Astrocyte (in vitro differentiated cells and primary cell): ENCODE results near the gene FAM120B. TPM values are rescaled to one million over a fixed set of nuclear protein-coding genes. Genes with fewer than 3 reads are reported as not detected.
"Not testable (repeated sequence)": the region's sequence is repeated elsewhere in the genome, so short reads cannot be mapped to it uniquely, and the experiment has no call there.

ENCODE experiments used
- DNase-seq: peaks from one replicate; pipeline ENCODE4 v3.0.0-alpha.2; 2010; ENCODE audit warnings: low read depth
- FAIRE-seq: peaks from 2 replicates; lab custom pipeline; 2011; peaks lifted over from hg19 to GRCh38; lab: Jason Lieb, UNC
- H2AFZ ChIP-seq: 2 replicates; pipeline ENCODE4 v1.6.0; 2012; ENCODE audit warnings: low read depth, low read length, inconsistent platforms
- H3K27ac ChIP-seq: 2 replicates; pipeline ENCODE4 v1.5.1; 2011; ENCODE audit warnings: low read depth, low read length, inconsistent platforms
- H3K27me3 ChIP-seq: 2 replicates; pipeline ENCODE4 v1.6.0; 2011; ENCODE audit warnings: low read length, inconsistent platforms; ENCODE audit not compliant: insufficient read depth
- H3K36me3 ChIP-seq: 2 replicates; pipeline ENCODE4 v1.5.1; 2011; ENCODE audit warnings: low read length, inconsistent platforms; ENCODE audit not compliant: insufficient read depth
- H3K4me1 ChIP-seq: 2 replicates; pipeline ENCODE4 v1.5.1; 2011; ENCODE audit warnings: low read length, inconsistent platforms; ENCODE audit not compliant: insufficient read depth
- H3K4me2 ChIP-seq: 2 replicates; pipeline ENCODE4 v1.6.0; 2012; ENCODE audit warnings: low read length, inconsistent platforms
- H3K4me3 ChIP-seq: 2 replicates; pipeline ENCODE4 v1.5.1; 2011; ENCODE audit warnings: low read depth, mild to moderate bottlenecking, low read length, inconsistent platforms; ENCODE audit not compliant: insufficient read depth
- H3K79me2 ChIP-seq: 2 replicates; pipeline ENCODE4 v1.6.0; 2012; ENCODE audit warnings: mild to moderate bottlenecking, low read length, inconsistent platforms; ENCODE audit not compliant: insufficient read depth
- H3K9ac ChIP-seq: 2 replicates; pipeline ENCODE4 v1.6.0; 2012; ENCODE audit warnings: mild to moderate bottlenecking, low read length, inconsistent platforms
- H3K9me3 ChIP-seq: 2 replicates; pipeline ENCODE4 v1.5.1; 2012; ENCODE audit warnings: low read depth, mild to moderate bottlenecking, low read length, inconsistent platforms; ENCODE audit not compliant: insufficient read depth
- H4K20me1 ChIP-seq: 2 replicates; pipeline ENCODE4 v1.6.0; 2012; ENCODE audit warnings: low read length, inconsistent platforms; ENCODE audit not compliant: insufficient read depth
- H3K27ac Mint-ChIP-seq: one replicate; pipeline ENCODE4 v1.8.0; 2021; ENCODE audit warnings: mild to moderate bottlenecking, mixed read lengths; ENCODE audit not compliant: unreplicated experiment
- H3K27me3 Mint-ChIP-seq: one replicate; pipeline ENCODE4 v1.8.0; 2021; ENCODE audit warnings: low read depth, mixed read lengths; ENCODE audit not compliant: unreplicated experiment
- H3K36me3 Mint-ChIP-seq: one replicate; pipeline ENCODE4 v1.8.0; 2021; ENCODE audit warnings: low read depth, mixed read lengths; ENCODE audit not compliant: unreplicated experiment
- H3K4me1 Mint-ChIP-seq: one replicate; pipeline ENCODE4 v1.8.0; 2021; ENCODE audit warnings: low read depth, mixed read lengths; ENCODE audit not compliant: unreplicated experiment
- H3K4me3 Mint-ChIP-seq: one replicate; pipeline ENCODE4 v1.8.0; 2021; ENCODE audit warnings: mild to moderate bottlenecking, moderate library complexity, mixed read lengths; ENCODE audit not compliant: unreplicated experiment
- H3K9me3 Mint-ChIP-seq: one replicate; pipeline ENCODE4 v1.8.0; 2021; ENCODE audit warnings: mild to moderate bottlenecking, mixed read lengths; ENCODE audit not compliant: unreplicated experiment
- CTCF ChIP-seq: IDR thresholded peaks from 2 replicates; pipeline ENCODE4 v1.5.1; 2011; ENCODE audit warnings: low read depth, mild to moderate bottlenecking, inconsistent platforms, low read length, moderate library complexity; ENCODE audit not compliant: insufficient read depth
- EZH2 ChIP-seq: IDR thresholded peaks from 2 replicates; pipeline ENCODE4 v1.6.1; 2012; ENCODE audit warnings: mild to moderate bottlenecking, low read length, inconsistent platforms; ENCODE audit not compliant: insufficient read depth
- total RNA-seq: library from RNA; stranded (reverse); gene quantifications from 2 replicates; pipeline ENCODE4 v1.2.1, GENCODE V29; 2021

FAM120B gene
- total RNA-seq, 1 donor from 2014 or later, result 29.8 TPM

- Histone ChIP-seq H3K4me1 (no peaks in the 10 kb centered on the region), H4K20me1 (no peaks in the 10 kb centered on the region), H3K9ac (no peak overlapping the region), H3K79me2 (no peaks in the 10 kb centered on the region), H2AFZ (no peak overlapping the region), H3K4me3 (no peak overlapping the region), H3K27me3 (no peaks in the 10 kb centered on the region), H3K27ac (no peak overlapping the region), H3K9me3 (no peaks in the 10 kb centered on the region), H3K4me2 (no peak overlapping the region), H3K36me3 (no peaks in the 10 kb centered on the region)
- H3K27ac Mint-ChIP-seq, result no peak overlapping the region
- no peaks in the 10 kb centered on the region for H3K36me3 Mint-ChIP-seq
- no peak overlapping the region for H3K4me3 Mint-ChIP-seq
- FAIRE-seq (no peak), DNase-seq (no peak)
- peaks cover 29% of the 10 kb centered on the region for H3K27me3 Mint-ChIP-seq
- H3K4me1 Mint-ChIP-seq, result peaks cover 2% of the 10 kb centered on the region
- TF ChIP-seq CTCF (no peak), EZH2 (no peak)
- no peaks in the 10 kb centered on the region for H3K9me3 Mint-ChIP-seq
Measured at GRCh38 chr6:170263410-170263809, 43.1 kb upstream of the FAM120B start.

GRCh38 chr6:170264086-170264485 is 42.5 kb upstream of the FAM120B start:
- DNase-seq (no peak), FAIRE-seq (no peak)
- H3K27me3 Mint-ChIP-seq, result peaks cover 30% of the 10 kb centered on the region
- H3K4me3 Mint-ChIP-seq, result no peak overlapping the region
- H3K27ac ChIP-seq, result no peak overlapping the region
- no peak overlapping the region for H3K4me3 ChIP-seq
- peaks cover 2% of the 10 kb centered on the region for H3K4me1 Mint-ChIP-seq
- no peaks in the 10 kb centered on the region for H3K36me3 ChIP-seq
- no peak overlapping the region for H3K27ac Mint-ChIP-seq
- no peaks in the 10 kb centered on the region for H3K4me1 ChIP-seq
- no peaks in the 10 kb centered on the region for H3K79me2 ChIP-seq
- no peak overlapping the region for H2AFZ ChIP-seq
- no peaks in the 10 kb centered on the region for H3K27me3 ChIP-seq
- H3K4me2 ChIP-seq, result no peak overlapping the region
- TF ChIP-seq EZH2 (no peak), CTCF (no peak)
- no peaks in the 10 kb centered on the region for H3K9me3 ChIP-seq
- no peaks in the 10 kb centered on the region for H3K9me3 Mint-ChIP-seq
- H4K20me1 ChIP-seq, result no peaks in the 10 kb centered on the region
- H3K9ac ChIP-seq, result no peak overlapping the region
- no peaks in the 10 kb centered on the region for H3K36me3 Mint-ChIP-seq

GRCh38 chr6:170264644-170265043 is 41.9 kb upstream of the FAM120B start:
- not testable (repeated sequence) for FAIRE-seq, H3K27ac Mint-ChIP-seq, H4K20me1 ChIP-seq, H3K9me3 Mint-ChIP-seq, H3K9ac ChIP-seq, DNase-seq, H3K27me3 ChIP-seq, H3K4me1 ChIP-seq, H3K36me3 ChIP-seq, H3K4me1 Mint-ChIP-seq, H3K4me3 ChIP-seq, H3K36me3 Mint-ChIP-seq, H3K9me3 ChIP-seq, H3K79me2 ChIP-seq, H3K4me2 ChIP-seq, H3K27ac ChIP-seq, H2AFZ ChIP-seq, H3K4me3 Mint-ChIP-seq
- peaks cover 32% of the 10 kb centered on the region for H3K27me3 Mint-ChIP-seq
